H9 (cell line): ENCODE data around the gene SEL1L. TPM values are rescaled to one million over a fixed set of nuclear protein-coding genes. Genes with fewer than 3 reads are reported as not detected.

Source experiments
- DNase-seq: peaks from one replicate; pipeline ENCODE4 v3.0.0-alpha.2; 2017
- H2AFZ ChIP-seq: one replicate; pipeline ENCODE4 v1.6.1; 2013; ENCODE audit warnings: mild to moderate bottlenecking, low read length, control low read depth, moderate library complexity
- H2AK5ac ChIP-seq: 2 replicates; pipeline ENCODE4 v1.6.1; 2013; ENCODE audit warnings: low read length, control low read depth, mixed read lengths; ENCODE audit not compliant: insufficient read length
- H2BK120ac ChIP-seq: one replicate; pipeline ENCODE4 v1.6.1; 2013; ENCODE audit warnings: low read depth, mild to moderate bottlenecking, low read length, control low read depth, inconsistent platforms; ENCODE audit not compliant: poor library complexity, severe bottlenecking
- H2BK12ac ChIP-seq: 2 replicates; pipeline ENCODE4 v1.6.1; 2013; ENCODE audit warnings: low read length, control low read depth, mixed read lengths, low read depth; ENCODE audit not compliant: insufficient read length
- H2BK15ac ChIP-seq: 2 replicates; pipeline ENCODE4 v1.6.1; 2013; ENCODE audit warnings: low read depth, low read length, control low read depth
- H2BK20ac ChIP-seq: one replicate; pipeline ENCODE4 v1.6.1; 2013; ENCODE audit warnings: low read depth, mild to moderate bottlenecking, low read length, control low read depth, inconsistent platforms; ENCODE audit not compliant: poor library complexity, severe bottlenecking
- H2BK5ac ChIP-seq: 2 replicates; pipeline ENCODE4 v1.6.1; 2013; ENCODE audit warnings: low read length, control low read depth, mixed read lengths; ENCODE audit not compliant: insufficient read length
- H3K14ac ChIP-seq: 2 replicates; pipeline ENCODE4 v1.6.1; 2013; ENCODE audit warnings: low read length, control low read depth; ENCODE audit not compliant: insufficient read depth
- H3K18ac ChIP-seq: 2 replicates; pipeline ENCODE4 v1.6.1; 2013; ENCODE audit warnings: low read depth, mild to moderate bottlenecking, mixed read lengths, low read length, control low read depth; ENCODE audit not compliant: insufficient read length
- H3K23ac ChIP-seq: 2 replicates; pipeline ENCODE4 v1.6.1; 2013; ENCODE audit warnings: low read length, control low read depth, mixed read lengths, low read depth; ENCODE audit not compliant: insufficient read length
- H3K23me2 ChIP-seq: 2 replicates; pipeline ENCODE4 v1.6.1; 2013; ENCODE audit warnings: low read depth, mild to moderate bottlenecking, mixed read lengths, low read length, control low read depth; ENCODE audit not compliant: insufficient read length, poor library complexity, severe bottlenecking
- H3K27ac ChIP-seq: 2 replicates; pipeline ENCODE4 v1.5.1; 2013; ENCODE audit warnings: low read length, control low read depth, mixed read lengths, low read depth; ENCODE audit not compliant: insufficient read length
- H3K27me3 ChIP-seq: 2 replicates; pipeline ENCODE4 v1.6.1; 2013; ENCODE audit warnings: low read length, control low read depth, inconsistent platforms; ENCODE audit not compliant: insufficient read depth
- H3K4ac ChIP-seq: 2 replicates; pipeline ENCODE4 v1.6.1; 2013; ENCODE audit warnings: low read depth, mild to moderate bottlenecking, control low read depth, inconsistent platforms, low read length, moderate library complexity
- H3K4me1 ChIP-seq: 2 replicates; pipeline ENCODE4 v1.6.1; 2013; ENCODE audit warnings: low read length, control low read depth, inconsistent platforms; ENCODE audit not compliant: insufficient read depth
- H3K4me2 ChIP-seq: 2 replicates; pipeline ENCODE4 v1.6.1; 2013; ENCODE audit warnings: low read length, control low read depth, mixed read lengths; ENCODE audit not compliant: insufficient read length, insufficient read depth
- H3K56ac ChIP-seq: 2 replicates; pipeline ENCODE4 v1.6.1; 2013; ENCODE audit warnings: low read depth, mild to moderate bottlenecking, mixed read lengths, low read length, control low read depth; ENCODE audit not compliant: insufficient read length
- H3K79me1 ChIP-seq: 2 replicates; pipeline ENCODE4 v1.6.1; 2013; ENCODE audit warnings: low read depth, mild to moderate bottlenecking, moderate library complexity, low read length, control low read depth, inconsistent platforms; ENCODE audit not compliant: insufficient read depth, poor library complexity, severe bottlenecking
- H3K79me2 ChIP-seq: 2 replicates; pipeline ENCODE4 v1.6.1; 2013; ENCODE audit warnings: low read length, control low read depth, inconsistent platforms; ENCODE audit not compliant: insufficient read depth
- H3K9ac ChIP-seq: 2 replicates; pipeline ENCODE4 v1.6.1; 2013; ENCODE audit warnings: low read length, control low read depth, mixed read lengths; ENCODE audit not compliant: insufficient read length; ENCODE audit errors: extremely low read depth
- H3K9me3 ChIP-seq: one replicate; pipeline ENCODE4 v1.6.1; 2013; ENCODE audit warnings: low read depth, low read length, inconsistent platforms; ENCODE audit not compliant: control insufficient read depth
- H3T11ph ChIP-seq: one replicate; pipeline ENCODE4 v1.6.1; 2013; ENCODE audit warnings: mild to moderate bottlenecking, low read length, control low read depth, inconsistent platforms
- H4K20me1 ChIP-seq: one replicate; pipeline ENCODE4 v1.6.1; 2013; ENCODE audit not compliant: control insufficient read depth, insufficient read length, insufficient read depth
- H4K5ac ChIP-seq: 2 replicates; pipeline ENCODE4 v1.6.1; 2013; ENCODE audit warnings: low read depth, mild to moderate bottlenecking, mixed read lengths, low read length, control low read depth; ENCODE audit not compliant: insufficient read length
- H4K8ac ChIP-seq: replicated peaks from 2 replicates; pipeline ENCODE4 v1.6.1; 2013; ENCODE audit warnings: low read length, control low read depth, mixed read lengths, low read depth; ENCODE audit not compliant: insufficient read length
- H4K91ac ChIP-seq: 2 replicates; pipeline ENCODE4 v1.6.1; 2013; ENCODE audit warnings: low read depth, mild to moderate bottlenecking, moderate library complexity, mixed read lengths, low read length, control low read depth; ENCODE audit not compliant: insufficient read length
- H3K27ac Mint-ChIP-seq, 3 experiments: 2 replicates in 2 of 3; 3 replicates in 1 of 3; pipeline ENCODE4 v1.8.0; 2020 to 2021; ENCODE audit warnings: mixed read lengths in 3 of 3, mild to moderate bottlenecking in 1 of 3, moderate library complexity in 1 of 3
- H3K27me3 Mint-ChIP-seq: 2 replicates; pipeline ENCODE4 v1.8.0; 2021; ENCODE audit warnings: low read depth, mild to moderate bottlenecking, moderate library complexity, mixed read lengths
- H3K36me3 Mint-ChIP-seq, 3 experiments: 2 replicates in 2 of 3; 3 replicates in 1 of 3; pipeline ENCODE4 v1.8.0; 2020 to 2021; ENCODE audit warnings: low read depth in 3 of 3, mixed read lengths in 3 of 3; ENCODE audit not compliant: insufficient read depth in 1 of 3
- H3K4me1 Mint-ChIP-seq, 2 experiments: 2 replicates each; pipeline ENCODE4 v1.8.0; 2020; ENCODE audit warnings: mixed read lengths in 2 of 2
- H3K4me3 Mint-ChIP-seq, 2 experiments: 2 replicates in 1 of 2; 3 replicates in 1 of 2; pipeline ENCODE4 v1.8.0; 2020 to 2021; ENCODE audit warnings: mild to moderate bottlenecking in 2 of 2, mixed read lengths in 2 of 2, moderate library complexity in 1 of 2
- H3K9me3 Mint-ChIP-seq, 2 experiments: 2 replicates in 1 of 2; 3 replicates in 1 of 2; pipeline ENCODE4 v1.8.0; 2020; ENCODE audit warnings: mild to moderate bottlenecking in 2 of 2, mixed read lengths in 2 of 2, moderate library complexity in 1 of 2
- CTCF ChIP-seq: fragments of 200-600 bp; sonication (generic); conservative IDR thresholded peaks from 3 replicates; pipeline ENCODE4 v1.8.0; 2021; ENCODE audit warnings: antibody characterized with exemption, mild to moderate bottlenecking
- WGBS: extraction: QIAGEN DNeasy Blood & Tissue Kit; methylation state at CpG from one replicate; pipeline ENCODE4 v1.1.7; 2013; ENCODE audit warnings: missing lambda C conversion rate, low lambda C conversion rate, mixed read lengths; ENCODE audit not compliant: insufficient read length; ENCODE audit errors: extremely low coverage; 5-methylcytosine and 5-hydroxymethylcytosine counted together
- total RNA-seq: library from RNA; stranded (reverse); gene quantifications from 2 replicates; pipeline ENCODE4 v1.2.1, GENCODE V29; 2021

SEL1L gene
- total RNA-seq, 1 experiment from 2014 or later = 27.5 TPM

- peaks cover 6 to 11% (median 10%) of the 10 kb centered on the region in 3 experiments for H3K36me3 Mint-ChIP-seq
- Histone ChIP-seq H3K9ac (no peak overlapping the region), H2AFZ (no peak overlapping the region), H3K14ac (no peak overlapping the region), H4K8ac (no peak overlapping the region), H4K5ac (no peak overlapping the region), H2BK5ac (no peak overlapping the region), H2BK20ac (no peak overlapping the region), H4K20me1 (no peaks in the 10 kb centered on the region), H3K18ac (no peak overlapping the region), H2BK15ac (no peak overlapping the region), H2BK120ac (no peak overlapping the region), H3K4ac (no peak overlapping the region), H3K27me3 (no peaks in the 10 kb centered on the region), H3K4me1 (no peaks in the 10 kb centered on the region), H3K27ac (no peak overlapping the region), H3K9me3 (no peaks in the 10 kb centered on the region), H3K4me2 (no peak overlapping the region), H3K79me1 (no peaks in the 10 kb centered on the region), H4K91ac (no peak overlapping the region), H3K23me2 (peaks cover 6% of the 10 kb centered on the region), H3K56ac (no peak overlapping the region), H3T11ph (no peak overlapping the region), H3K23ac (no peak overlapping the region), H3K79me2 (no peaks in the 10 kb centered on the region), H2AK5ac (no peak overlapping the region), H2BK12ac (no peak overlapping the region)
- H3K27ac Mint-ChIP-seq = no peak overlapping the region
- no CpG with 5 or more reads among the region's 2 CpGs for WGBS
- peaks cover 6% of the 10 kb centered on the region for H3K27me3 Mint-ChIP-seq
- DNase-seq = no peak
- TF ChIP-seq CTCF = no peak
- H3K4me1 Mint-ChIP-seq = peaks cover 5% of the 10 kb centered on the region in 2 experiments
- H3K9me3 Mint-ChIP-seq = peaks cover 9 to 25% of the 10 kb centered on the region in 2 experiments; a peak in 4 of 5 replicates
- no peak overlapping the region for H3K4me3 Mint-ChIP-seq
These were observed 3.5 kb upstream of the SEL1L start for GRCh38 chr14:81537193-81537592.
